Tibial nerve (tissue), 4 donors: ENCODE data around the gene PLA2R1.
A peak's percentile ranks its signal among the peaks of the same experiment; 100 is the strongest.

Experiments used
- CTCF ChIP-seq, 5 experiments: fragments of 200-600 bp in 3 of 5; fragments of 450-650 bp in 2 of 5; sonication (generic) in 3 of 5; IDR thresholded peaks; one replicate each; pipeline ENCODE4 v1.5.1; 2016 to 2019; ENCODE audit warnings: antibody characterized with exemption in 5 of 5, mild to moderate bottlenecking in 3 of 5, moderate library complexity in 2 of 5
- EP300 ChIP-seq, 2 donors: sonication (generic); formaldehyde crosslinking; IDR thresholded peaks; one replicate each; pipeline ENCODE4 v1.6.1; 2017; ENCODE audit warnings: antibody characterized with exemption in 2 of 2, mild to moderate bottlenecking in 1 of 2
- POLR2A ChIP-seq, 2 donors: fragments of 450-650 bp; IDR thresholded peaks; one replicate each; pipeline ENCODE4 v1.6.1; 2017; ENCODE audit warnings: antibody characterized with exemption in 2 of 2, mild to moderate bottlenecking in 2 of 2, moderate library complexity in 2 of 2

DNA sequence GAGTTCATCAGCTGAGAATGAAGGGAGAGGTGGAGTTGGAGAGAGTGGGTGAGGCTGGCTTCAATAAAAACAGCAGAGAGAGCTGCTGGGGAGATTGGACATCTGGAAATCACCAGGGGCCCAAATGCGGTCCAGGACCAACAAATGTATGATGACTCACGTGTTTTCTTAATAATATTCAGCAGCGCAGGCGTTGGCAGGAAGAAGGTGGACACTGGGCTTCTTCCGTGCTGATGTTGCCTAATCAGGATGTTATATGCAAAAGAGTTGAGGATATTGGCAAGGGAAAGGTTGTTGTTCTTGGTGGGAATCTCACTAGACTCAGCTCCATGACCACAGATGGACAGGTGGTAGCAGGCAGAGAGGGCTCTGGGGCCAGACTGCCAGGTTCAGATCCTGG lies 12.8 kb upstream of the PLA2R1 start:
- no peak for TF ChIP-seq CTCF (IDR thresholded peaks at IDR 0.05)
- TF ChIP-seq POLR2A (IDR thresholded peaks at IDR 0.05): no peak
- TF ChIP-seq EP300 (IDR thresholded peaks at IDR 0.05): peak in 1 of 2 donors; percentile 54
